RPMI7951 (cell line): ENCODE measurements around the gene SYCP1. TPM values are rescaled to one million over a fixed set of nuclear protein-coding genes. Genes with fewer than 3 reads are reported as not detected.

Experiments
- total RNA-seq: library from RNA; depleted of rRNA; stranded (reverse); fragments of >200 nt; shearing (Covaris generic); gene quantifications from 2 replicates; pipeline ENCODE4 v1.2.3, GENCODE V29; 2014; rRNA removed

SYCP1 gene
- total RNA-seq, 1 experiment from 2014 or later = not detected

Other genes starting within 250 kb of the SYCP1 start
- gene DENND2C, start 184.8 kb upstream of the SYCP1 start, total RNA-seq = 0.29 and 0.36 TPM in 2 replicates
- gene AMPD1, start 159.3 kb upstream of the SYCP1 start, total RNA-seq = not detected in 2 replicates
- gene NRAS, start 138.1 kb upstream of the SYCP1 start, total RNA-seq = 123 and 140 TPM in 2 replicates
- 339 and 465 TPM in 2 replicates for gene CSDE1, start 96.9 kb upstream of the SYCP1 start, total RNA-seq
- 61.9 and 80.6 TPM in 2 replicates for gene SIKE1, start 74.2 kb upstream of the SYCP1 start, total RNA-seq
- not detected in 2 replicates for gene TSHB, start 175.0 kb downstream of the SYCP1 start, total RNA-seq
- gene TSPAN2, start 234.6 kb downstream of the SYCP1 start, total RNA-seq = 0.49 and 1.4 TPM in 2 replicates